Ovary (tissue), 9 donors: ENCODE results near the gene RBP5. TPM values are rescaled to one million over a fixed set of nuclear protein-coding genes. Genes with fewer than 3 reads are reported as not detected.

ENCODE experiments used
- DNase-seq, 5 donors: peaks; one replicate each; pipeline ENCODE4 v3.0.0-alpha.2; 2019 to 2020
- H3K27ac ChIP-seq, 2 donors: fragments of 200-600 bp; one replicate each; pipeline versions ENCODE4 v1.5.1 to v1.8.0; 2019 to 2022
- H3K27me3 ChIP-seq: fragments of 200-600 bp; one replicate; pipeline ENCODE4 v1.8.0; 2022
- H3K36me3 ChIP-seq: fragments of 200-600 bp; sonication (generic); one replicate; pipeline ENCODE4 v1.5.1; 2019
- H3K4me1 ChIP-seq: one replicate; pipeline ENCODE4 v1.8.1; 2013; ENCODE audit warnings: mild to moderate bottlenecking, moderate library complexity; ENCODE audit not compliant: insufficient read depth
- H3K4me3 ChIP-seq: fragments of 200-600 bp; sonication (generic); one replicate; pipeline ENCODE4 v1.5.1; 2017
- H3K9me3 ChIP-seq, 2 donors: fragments of 200-600 bp in 1 of 2; sonication (generic) in 1 of 2; one replicate each; pipeline versions ENCODE4 v1.5.1 to v1.8.1; 2013 to 2019; ENCODE audit warnings: mild to moderate bottlenecking in 1 of 2, moderate library complexity in 1 of 2
- CTCF ChIP-seq, 3 donors: fragments of 450-650 bp in 2 of 3; fragments of 200-600 bp in 1 of 3; IDR thresholded peaks; one replicate each; pipeline versions ENCODE4 v1.5.1 to v1.8.0; 2016 to 2022; ENCODE audit warnings: antibody characterized with exemption in 3 of 3, mild to moderate bottlenecking in 1 of 3
- EP300 ChIP-seq: sonication (generic); formaldehyde crosslinking; IDR thresholded peaks from one replicate; pipeline ENCODE4 v1.6.1; 2017; ENCODE audit warnings: antibody characterized with exemption
- POLR2A ChIP-seq: fragments of 450-650 bp; IDR thresholded peaks from one replicate; pipeline ENCODE4 v1.6.1; 2017; ENCODE audit warnings: antibody characterized with exemption, mild to moderate bottlenecking, moderate library complexity
- WGBS, 3 donors: extraction: QIAGEN DNeasy Blood & Tissue Kit in 1 of 3; methylation state at CpG; one replicate each; pipeline versions ENCODE4 v1.1.5 to v1.1.7; 2013 to 2017; 5-methylcytosine and 5-hydroxymethylcytosine counted together
- intact Hi-C, 4 donors: fragments of 100-400 bp; cut with DNase I; formaldehyde crosslinking; loops; one replicate each; pipeline versions ENCODE4 v1.11.0 to v1.15.1; 2022 to 2023
- polyA plus RNA-seq, 2 donors: library from polyadenylated mRNA; stranded (reverse); fragments of 200-250 nt in 1 of 2; fragments of 350-450 nt in 1 of 2; fragmentation: Illumina TruSeq in 1 of 2; extraction: RNeasy Lipid Tissue Mini Kit (QIAGEN cat#74804) in 1 of 2; gene quantifications; one replicate each; pipeline ENCODE4 v1.2.3, GENCODE V29; 2013 to 2014
- total RNA-seq, 7 donors: library from RNA; depleted of rRNA in 2 of 7; stranded (reverse); fragments of >200 nt in 2 of 7; fragmentation: NEBNext Ultra II Directional in 3 of 7; extraction: Animal tissue kit (Norgen Biotek cat#: 25700) in 3 of 7; gene quantifications; one replicate each; pipeline versions ENCODE4 v1.1.0 to v1.2.4, GENCODE V29; 2016 to 2023
- donor health status: DM: no; HTN: no; CAD: no; lungs with moderate emphysema.
- donor health status: DM: no; HTN: no; CAD: no.
- donor health status: Bipolar disorder and iron deficiency.
- donor health status: DM: yes; HTN: yes; CAD: no.
- donor health status: DM: no; HTN: no; CAD: no.
- donor health status: DM: yes; HTN: yes; CAD: no.

Gene RBP5
- total and polyA plus RNA-seq, 9 donors = 1.2 to 17.3 (median 6.1) TPM

GRCh38 chr12:7121324-7121723, 7.4 kb downstream of the RBP5 start:
- H3K9me3 ChIP-seq = no peaks in the 10 kb centered on the region
- intact Hi-C loops = no loop called here
- 77 to 91% (median 79%) methylated on average over 5 of the region's 5 CpGs for WGBS, 3 donors

GRCh38 chr12:7120166-7120565, 8.5 kb downstream of the RBP5 start:
- 81 to 92% (median 84%) methylated on average over 5 of the region's 5 CpGs for WGBS, 3 donors
- Histone ChIP-seq H3K27me3 (no peaks in the 10 kb centered on the region), H3K4me1 (peaks cover 18% of the 10 kb centered on the region), H3K27ac (no peak overlapping the region), H3K36me3 (no peaks in the 10 kb centered on the region), H3K9me3 (no peaks in the 10 kb centered on the region), H3K4me3 (no peak overlapping the region)
- TF ChIP-seq EP300 (no peak), POLR2A (no peak), CTCF (IDR thresholded peaks at IDR 0.05) (no peak)
- DNase-seq = peak in 1 of 5 donors; percentile 15
- intact Hi-C loops = no loop called here

More at GRCh38 chr12:7121324-7121723, 7.4 kb downstream of the RBP5 start:
- H3K27me3 ChIP-seq = no peaks in the 10 kb centered on the region
- TF ChIP-seq EP300 (no peak), POLR2A (no peak), CTCF (IDR thresholded peaks at IDR 0.05) (no peak)
- no peak overlapping the region for H3K27ac ChIP-seq
- peaks cover 18% of the 10 kb centered on the region for H3K4me1 ChIP-seq
- H3K4me3 ChIP-seq = no peak overlapping the region
- H3K36me3 ChIP-seq = no peaks in the 10 kb centered on the region
- DNase-seq = peak in 1 of 5 donors; percentile 33

GRCh38 chr12:7118881-7119280, 9.8 kb downstream of the RBP5 start:
- WGBS, 3 donors = 80 to 90% (median 89%) methylated on average over 2 to 3 of the region's 3 CpGs

GRCh38 chr12:7117670-7118069, 11.0 kb downstream of the RBP5 start:
- TF ChIP-seq EP300 (no peak), POLR2A (no peak), CTCF (IDR thresholded peaks at IDR 0.05) (no peak)
- no peaks in the 10 kb centered on the region for H3K9me3 ChIP-seq
- 86 to 95% (median 92%) methylated on average over 3 of the region's 3 CpGs for WGBS, 3 donors
- H3K27me3 ChIP-seq = no peaks in the 10 kb centered on the region
- intact Hi-C loops = no loop called here
- peak in 1 of 5 donors; percentile 2 for DNase-seq
- H3K27ac ChIP-seq = no peak overlapping the region
- no peak overlapping the region for H3K4me3 ChIP-seq
- peaks cover 8% of the 10 kb centered on the region for H3K4me1 ChIP-seq
- H3K36me3 ChIP-seq = no peaks in the 10 kb centered on the region

More at GRCh38 chr12:7118881-7119280, 9.8 kb downstream of the RBP5 start:
- no peaks in the 10 kb centered on the region for H3K9me3 ChIP-seq
- peak in 1 of 5 donors; percentile 21 for DNase-seq
- intact Hi-C loops = no loop called here
- no peaks in the 10 kb centered on the region for H3K27me3 ChIP-seq
- H3K4me1 ChIP-seq = peaks cover 18% of the 10 kb centered on the region
- TF ChIP-seq POLR2A (no peak), CTCF (IDR thresholded peaks at IDR 0.05) (no peak), EP300 (no peak)
- H3K4me3 ChIP-seq = no peak overlapping the region
- H3K27ac ChIP-seq = no peak overlapping the region
- no peaks in the 10 kb centered on the region for H3K36me3 ChIP-seq

GRCh38 chr12:7116916-7117315, 11.8 kb downstream of the RBP5 start:
- no peaks in the 10 kb centered on the region for H3K36me3 ChIP-seq
- H3K4me3 ChIP-seq = no peak overlapping the region
- H3K9me3 ChIP-seq = no peaks in the 10 kb centered on the region
- H3K27me3 ChIP-seq = no peaks in the 10 kb centered on the region
- peaks cover 2% of the 10 kb centered on the region for H3K4me1 ChIP-seq
- no peak overlapping the region for H3K27ac ChIP-seq
- intact Hi-C loops = no loop called here
- peak in 1 of 5 donors; percentile 30 for DNase-seq
- TF ChIP-seq POLR2A = no peak
- no peak for TF ChIP-seq CTCF (IDR thresholded peaks at IDR 0.05)
- TF ChIP-seq EP300 = no peak
- WGBS, 3 donors = 85 to 94% (median 88%) methylated on average over 9 of the region's 9 CpGs
